Fibroblast of lung (primary cell): ENCODE measurements around the gene XYLT1. TPM values are rescaled to one million over a fixed set of nuclear protein-coding genes. Genes with fewer than 3 reads are reported as not detected.

Experiments used
- DNase-seq, 2 donors: peaks; one replicate each; pipeline versions ENCODE4 v3.0.0 to v3.0.0-alpha.2; 2010; ENCODE audit warnings: low read depth in 2 of 2
- H2AFZ ChIP-seq: 2 replicates; pipeline ENCODE4 v1.5.1; 2012; ENCODE audit warnings: low read length, control low read depth, inconsistent platforms
- H3K27ac ChIP-seq: 2 replicates; pipeline ENCODE4 v1.5.1; 2011; ENCODE audit warnings: low read length, control low read depth; ENCODE audit not compliant: insufficient read depth
- H3K27me3 ChIP-seq: 2 replicates; pipeline ENCODE4 v1.5.1; 2011; ENCODE audit warnings: mild to moderate bottlenecking, low read length; ENCODE audit not compliant: control insufficient read depth, insufficient read depth
- H3K36me3 ChIP-seq: 2 replicates; pipeline ENCODE4 v1.5.1; 2011; ENCODE audit warnings: low read length; ENCODE audit not compliant: control insufficient read depth, insufficient read depth
- H3K4me1 ChIP-seq: 2 replicates; pipeline ENCODE4 v1.5.1; 2011; ENCODE audit warnings: low read length; ENCODE audit not compliant: control insufficient read depth, insufficient read depth; ENCODE audit errors: extremely low read depth
- H3K4me2 ChIP-seq: 2 replicates; pipeline ENCODE4 v1.5.1; 2011; ENCODE audit warnings: low read length, control low read depth; ENCODE audit not compliant: insufficient read depth; ENCODE audit errors: extremely low read depth
- H3K4me3 ChIP-seq, 4 experiments: fragments of 200-600 bp in 1 of 4; sonication (generic) in 1 of 4; replicated peaks in 1 of 4; 2 replicates each; pipeline ENCODE4 v1.5.1; 2011 to 2016; ENCODE audit warnings: low read length in 4 of 4, low read depth in 3 of 4, mild to moderate bottlenecking in 3 of 4, control low read depth in 2 of 4, inconsistent platforms in 1 of 4, mixed read lengths in 1 of 4; ENCODE audit not compliant: insufficient read depth in 1 of 4; ENCODE audit errors: control extremely low read depth in 1 of 4
- H3K79me2 ChIP-seq: 2 replicates; pipeline ENCODE4 v1.5.1; 2012; ENCODE audit warnings: mild to moderate bottlenecking, low read length, inconsistent platforms; ENCODE audit not compliant: control insufficient read depth, insufficient read depth
- H3K9ac ChIP-seq: 2 replicates; pipeline ENCODE4 v1.5.1; 2011; ENCODE audit warnings: mild to moderate bottlenecking, low read length, control low read depth; ENCODE audit not compliant: insufficient read depth
- H3K9me3 ChIP-seq: 2 replicates; pipeline ENCODE4 v1.5.1; 2012; ENCODE audit warnings: low read depth, low read length; ENCODE audit not compliant: control insufficient read depth, insufficient read depth
- H4K20me1 ChIP-seq: 2 replicates; pipeline ENCODE4 v1.5.1; 2011; ENCODE audit warnings: low read length; ENCODE audit not compliant: control insufficient read depth, insufficient read depth; ENCODE audit errors: extremely low read depth
- EZH2 ChIP-seq: IDR thresholded peaks from 2 replicates; pipeline ENCODE4 v1.5.1; 2012; ENCODE audit warnings: low read length, control low read depth, mild to moderate bottlenecking; ENCODE audit errors: missing control alignments
- polyA plus RNA-seq, 2 donors: library from polyadenylated mRNA; depleted of rRNA in 1 of 2; stranded (reverse) in 1 of 2; unstranded in 1 of 2; fragments of >200 nt; gene quantifications; 2 replicates each; pipeline ENCODE4 v1.2.1, GENCODE V29; 2011 to 2012; ENCODE audit warnings: missing spikeins in 1 of 2
- total RNA-seq: library from RNA; depleted of rRNA; stranded (reverse); fragments of >200 nt; gene quantifications from 2 replicates; pipeline ENCODE4 v1.2.1, GENCODE V29; 2014
- TF ChIP-seq, protein P1 (sequence below), 2 donors: IDR thresholded peaks in 1 of 2; conservative IDR thresholded peaks in 1 of 2; 1 replicate in 1 of 2; 2 replicates in 1 of 2; pipeline ENCODE4 v1.5.1; 2011 to 2012; ENCODE audit warnings: low read length in 2 of 2, control low read depth in 1 of 2, inconsistent platforms in 1 of 2, low read depth in 1 of 2, mild to moderate bottlenecking in 1 of 2

The XYLT1 gene
- total and polyA plus RNA-seq, 2 donors (not counting 1 experiment from before 2014, with no cell fraction given): 9.3 to 21.8 TPM

DNA sequence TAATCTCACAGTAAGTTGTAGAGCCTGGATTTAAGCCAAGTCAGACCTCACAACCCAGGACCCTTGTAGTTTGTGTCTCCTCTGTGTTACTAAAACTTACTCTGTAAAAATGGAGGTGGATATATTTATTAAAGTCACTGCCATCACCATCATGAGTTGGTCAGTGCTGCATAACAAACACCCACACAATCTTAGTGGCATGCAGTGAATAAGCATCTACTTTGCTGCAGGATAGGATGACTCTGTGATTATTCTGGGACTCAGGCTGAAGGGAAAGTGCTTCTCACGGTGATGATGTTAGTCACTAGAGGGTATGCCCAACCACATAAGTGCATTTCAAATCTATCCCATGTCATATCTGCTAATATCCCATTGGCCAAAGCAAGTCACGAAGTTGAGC lies 398.7 kb downstream of the XYLT1 start:
- no peaks in the 10 kb centered on the region for H4K20me1 ChIP-seq
- no peaks in the 10 kb centered on the region for H3K79me2 ChIP-seq
- no peaks in the 10 kb centered on the region for H3K9me3 ChIP-seq
- H3K4me1 ChIP-seq: no peaks in the 10 kb centered on the region
- no peak overlapping the region for H2AFZ ChIP-seq
- no peak overlapping the region for H3K27ac ChIP-seq
- TF ChIP-seq EZH2: no peak
- TF ChIP-seq, protein P1, sequence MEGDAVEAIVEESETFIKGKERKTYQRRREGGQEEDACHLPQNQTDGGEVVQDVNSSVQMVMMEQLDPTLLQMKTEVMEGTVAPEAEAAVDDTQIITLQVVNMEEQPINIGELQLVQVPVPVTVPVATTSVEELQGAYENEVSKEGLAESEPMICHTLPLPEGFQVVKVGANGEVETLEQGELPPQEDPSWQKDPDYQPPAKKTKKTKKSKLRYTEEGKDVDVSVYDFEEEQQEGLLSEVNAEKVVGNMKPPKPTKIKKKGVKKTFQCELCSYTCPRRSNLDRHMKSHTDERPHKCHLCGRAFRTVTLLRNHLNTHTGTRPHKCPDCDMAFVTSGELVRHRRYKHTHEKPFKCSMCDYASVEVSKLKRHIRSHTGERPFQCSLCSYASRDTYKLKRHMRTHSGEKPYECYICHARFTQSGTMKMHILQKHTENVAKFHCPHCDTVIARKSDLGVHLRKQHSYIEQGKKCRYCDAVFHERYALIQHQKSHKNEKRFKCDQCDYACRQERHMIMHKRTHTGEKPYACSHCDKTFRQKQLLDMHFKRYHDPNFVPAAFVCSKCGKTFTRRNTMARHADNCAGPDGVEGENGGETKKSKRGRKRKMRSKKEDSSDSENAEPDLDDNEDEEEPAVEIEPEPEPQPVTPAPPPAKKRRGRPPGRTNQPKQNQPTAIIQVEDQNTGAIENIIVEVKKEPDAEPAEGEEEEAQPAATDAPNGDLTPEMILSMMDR (conservative IDR thresholded peaks at IDR 0.05 in 1 of 2, IDR thresholded peaks at IDR 0.05 in 1 of 2; ENCODE audit: low read depth in 1 of 2, low read length in 2 of 2): no peak
- H3K9ac ChIP-seq: no peak overlapping the region
- H3K36me3 ChIP-seq: no peaks in the 10 kb centered on the region
- H3K4me3 ChIP-seq: no peak overlapping the region
- no peaks in the 10 kb centered on the region for H3K27me3 ChIP-seq
- no peak overlapping the region for H3K4me2 ChIP-seq
- DNase-seq: peak in 1 of 2 donors; percentile 50

DNA sequence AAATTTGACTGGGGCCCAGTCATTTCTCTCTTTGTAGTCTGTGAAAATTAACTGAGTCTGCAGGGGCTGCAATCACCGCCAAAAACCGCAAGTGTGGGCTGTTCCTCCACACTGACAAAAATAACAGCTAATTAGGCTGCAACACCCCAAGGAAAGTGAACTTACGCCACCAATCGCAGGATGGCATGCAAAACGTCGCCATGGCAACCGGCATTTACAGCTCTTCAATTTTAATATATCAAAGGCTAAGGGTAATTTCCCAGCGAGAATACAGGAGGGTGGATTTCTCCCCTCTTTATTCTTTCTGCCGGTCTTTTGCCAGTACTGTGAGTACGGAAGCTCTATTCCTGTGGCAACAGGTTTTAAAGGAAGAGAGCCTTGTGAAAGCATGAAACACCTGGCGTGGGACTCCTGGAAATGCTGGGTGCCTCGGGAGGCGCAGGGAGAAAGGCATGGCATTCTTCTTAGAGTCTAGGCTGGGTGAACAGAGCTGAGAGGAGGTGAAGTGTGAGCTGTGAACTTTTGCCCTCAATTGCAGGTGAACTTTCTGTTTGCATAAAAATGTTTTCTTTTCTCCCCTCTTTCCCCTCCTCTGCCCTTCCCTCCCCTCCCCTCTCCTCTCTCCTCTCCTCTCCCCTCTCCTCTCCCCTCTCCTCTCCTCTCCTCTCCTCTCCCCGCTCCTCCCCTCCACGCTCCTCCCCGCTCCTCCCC lies 399.7 kb downstream of the XYLT1 start:
- no peaks in the 10 kb centered on the region for H3K27me3 ChIP-seq
- no peak overlapping the region for H3K27ac ChIP-seq
- no peaks in the 10 kb centered on the region for H3K9me3 ChIP-seq
- DNase-seq: peak in 1 of 2 donors; percentile 24
- no peak overlapping the region for H3K4me2 ChIP-seq
- no peaks in the 10 kb centered on the region for H3K36me3 ChIP-seq
- no peak overlapping the region for H3K9ac ChIP-seq
- no peak overlapping the region for H3K4me3 ChIP-seq
- H4K20me1 ChIP-seq: no peaks in the 10 kb centered on the region
- no peaks in the 10 kb centered on the region for H3K79me2 ChIP-seq
- TF ChIP-seq, protein P1 (conservative IDR thresholded peaks at IDR 0.05 in 1 of 2, IDR thresholded peaks at IDR 0.05 in 1 of 2; ENCODE audit: low read depth in 1 of 2, low read length in 2 of 2): no peak
- no peak for TF ChIP-seq EZH2
- no peaks in the 10 kb centered on the region for H3K4me1 ChIP-seq
- no peak overlapping the region for H2AFZ ChIP-seq

DNA sequence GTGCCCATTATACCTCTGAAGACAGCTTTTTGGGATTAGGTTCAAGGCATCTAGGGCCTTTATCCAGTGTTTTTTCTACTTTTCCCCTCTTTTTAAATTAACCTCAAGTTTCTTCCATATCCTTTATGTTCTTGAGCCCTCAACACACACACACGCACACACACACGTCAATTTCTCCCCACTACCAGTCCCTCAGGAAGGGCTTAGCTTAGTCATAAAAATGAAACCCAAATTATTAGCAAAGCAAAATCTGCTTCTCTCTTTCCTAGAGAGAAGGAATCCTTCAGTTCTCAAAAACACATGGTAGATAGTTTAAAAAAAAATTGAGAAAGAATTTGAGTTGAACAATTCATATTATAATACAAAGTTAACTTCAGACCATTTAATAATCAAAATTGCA lies 401.1 kb downstream of the XYLT1 start:
- H3K79me2 ChIP-seq: no peaks in the 10 kb centered on the region
- no peaks in the 10 kb centered on the region for H3K27me3 ChIP-seq
- no peak overlapping the region for H3K27ac ChIP-seq
- no peak overlapping the region for H2AFZ ChIP-seq
- no peak for DNase-seq
- no peaks in the 10 kb centered on the region for H4K20me1 ChIP-seq
- no peak overlapping the region for H3K4me3 ChIP-seq
- H3K9ac ChIP-seq: no peak overlapping the region
- H3K36me3 ChIP-seq: no peaks in the 10 kb centered on the region
- H3K9me3 ChIP-seq: no peaks in the 10 kb centered on the region
- H3K4me2 ChIP-seq: no peak overlapping the region
- no peaks in the 10 kb centered on the region for H3K4me1 ChIP-seq
- no peak for TF ChIP-seq EZH2
- TF ChIP-seq, protein P1 (conservative IDR thresholded peaks at IDR 0.05 in 1 of 2, IDR thresholded peaks at IDR 0.05 in 1 of 2; ENCODE audit: low read depth in 1 of 2, low read length in 2 of 2): no peak
